GM11168 (cell line): ENCODE data around the gene DNAAF1.

Experiments
- in situ Hi-C: fragments of 300-500 bp; cut with MboI; formaldehyde crosslinking; loops from one replicate; pipeline ENCODE4 v1.12.0; 2022; ENCODE audit warnings: low sequenced_read_pairs; ENCODE audit not compliant: unreplicated experiment

DNAAF1 gene

GRCh38 chr16:84121007-84121406, 24.1 kb upstream of the DNAAF1 start:
- in situ Hi-C loops, result no loop called here

GRCh38 chr16:84124257-84125073, 20.6 kb upstream of the DNAAF1 start:
- in situ Hi-C loops, result no loop called here

- in situ Hi-C loops, result no loop called here
These were observed 14.0 kb upstream of the DNAAF1 start for GRCh38 chr16:84131117-84131516.

GRCh38 chr16:84132527-84133285, 12.4 kb upstream of the DNAAF1 start:
- in situ Hi-C loops, result no loop called here

GRCh38 chr16:84136331-84137125, 8.6 kb upstream of the DNAAF1 start:
- in situ Hi-C loops, result no loop called here

GRCh38 chr16:84137287-84137686, 7.8 kb upstream of the DNAAF1 start:
- in situ Hi-C loops, result no loop called here

- in situ Hi-C loops, result no loop called here
These were observed 7.2 kb upstream of the DNAAF1 start for GRCh38 chr16:84137769-84138357.

GRCh38 chr16:84138500-84138823, 6.6 kb upstream of the DNAAF1 start:
- in situ Hi-C loops, result no loop called here

- in situ Hi-C loops, result no loop called here
These were observed 6.1 kb upstream of the DNAAF1 start for GRCh38 chr16:84138824-84139627.

GRCh38 chr16:84139628-84140258, 5.4 kb upstream of the DNAAF1 start:
- in situ Hi-C loops, result no loop called here

GRCh38 chr16:84141143-84141670, 3.9 kb upstream of the DNAAF1 start:
- in situ Hi-C loops, result no loop called here

GRCh38 chr16:84143081-84143480, 2.0 kb upstream of the DNAAF1 start:
- in situ Hi-C loops, result no loop called here

GRCh38 chr16:84143784-84144199, 1.3 kb upstream of the DNAAF1 start:
- in situ Hi-C loops, result no loop called here

GRCh38 chr16:84144209-84144858, 774 bp upstream of the DNAAF1 start:
- in situ Hi-C loops, result no loop called here

GRCh38 chr16:84150926-84151325, 5.8 kb downstream of the DNAAF1 start:
- in situ Hi-C loops, result no loop called here

GRCh38 chr16:84153660-84154214, 8.6 kb downstream of the DNAAF1 start:
- in situ Hi-C loops, result no loop called here

- in situ Hi-C loops, result no loop called here
These were observed 10.1 kb downstream of the DNAAF1 start for GRCh38 chr16:84155226-84155625.

GRCh38 chr16:84155771-84156170, 10.7 kb downstream of the DNAAF1 start:
- in situ Hi-C loops, result no loop called here
